K562 (cell line): ENCODE results near the gene CTNNBL1. TPM values are rescaled to one million over a fixed set of nuclear protein-coding genes. Genes with fewer than 3 reads are reported as not detected.

ENCODE experiments used
- ATAC-seq: fragments of 200-7000 bp; cut with Tn5 transposase; 3 replicates; pipeline ENCODE4 v1.9.1; 2020; ENCODE audit warnings: moderate library complexity
- BruUV-seq: library from RNA; stranded (reverse); fragments of 400-500 nt; replicated peaks from 2 replicates; lab custom pipeline; 2021; lab: Mats Ljungman, UMichigan
- CTCF ChIA-PET: fragments of 300-600 bp; formaldehyde crosslinking; extraction: SDS; loops from one replicate; lab custom pipeline; 2021; ENCODE audit warnings: low intra/inter-chr PET ratio; lab: Yijun Ruan, JAX
- POLR2A ChIA-PET: fragments of 300-600, 350-650 bp; sonication (Branson Sonifier 250); formaldehyde crosslinking; extraction: SDS; loops from one replicate; lab custom pipeline; 2021; ENCODE audit warnings: antibody characterized with exemption, inconsistent platforms; lab: Yijun Ruan, JAX
- DNase-seq, 4 experiments: peaks; one replicate each; pipeline versions ENCODE4 v3.0.0 to v3.0.0-alpha.2; 2011 to 2018; ENCODE audit warnings: low spot score in 3 of 4, mixed read lengths in 3 of 4; ENCODE audit errors: extremely low read depth in 1 of 4
- FAIRE-seq: peaks from 2 replicates; lab custom pipeline; 2011; peaks lifted over from hg19 to GRCh38; lab: Jason Lieb, UNC
- H2AFZ ChIP-seq: 2 replicates; pipeline ENCODE4 v1.6.0; 2011; ENCODE audit warnings: low read depth, low read length, control low read depth, inconsistent platforms
- H3K27ac ChIP-seq: fragments of 200-600 bp; 3 replicates; pipeline ENCODE4 v1.8.0; 2011; ENCODE audit warnings: low read depth, mild to moderate bottlenecking, control low read depth, inconsistent platforms, low read length, moderate library complexity, mixed read lengths; ENCODE audit errors: extremely low read depth
- H3K27me3 ChIP-seq, 2 experiments: fragments of 300-600 bp in 1 of 2; 2 replicates in 1 of 2; 3 replicates in 1 of 2; pipeline versions ENCODE4 v1.6.0 to v1.8.0; 2011; ENCODE audit warnings: inconsistent platforms in 2 of 2, low read length in 2 of 2, mild to moderate bottlenecking in 1 of 2, mixed read lengths in 1 of 2, moderate library complexity in 1 of 2; ENCODE audit not compliant: control insufficient read depth in 2 of 2, insufficient read depth in 2 of 2
- H3K36me3 ChIP-seq: fragments of 300-600 bp; 3 replicates; pipeline ENCODE4 v1.8.0; 2011; ENCODE audit warnings: mild to moderate bottlenecking, low read length, inconsistent platforms; ENCODE audit not compliant: control insufficient read depth, insufficient read depth
- H3K4me1 ChIP-seq, 2 experiments: fragments of 200-600 bp in 1 of 2; replicated peaks in 1 of 2; 2 replicates in 1 of 2; 3 replicates in 1 of 2; pipeline versions ENCODE4 v1.5.1 to v1.8.0; 2011; ENCODE audit warnings: inconsistent platforms in 2 of 2, low read length in 2 of 2, mild to moderate bottlenecking in 1 of 2, mixed read lengths in 1 of 2, moderate library complexity in 1 of 2; ENCODE audit not compliant: control insufficient read depth in 2 of 2, insufficient read depth in 2 of 2
- H3K4me2 ChIP-seq: 2 replicates; pipeline ENCODE4 v1.6.1; 2011; ENCODE audit warnings: low read length, control low read depth, inconsistent platforms, mixed read lengths; ENCODE audit not compliant: insufficient read depth
- H3K4me3 ChIP-seq: fragments of 200-600 bp; sonication (generic), shearing (Covaris generic); 2 replicates; pipeline ENCODE4 v1.5.1; 2016; ENCODE audit warnings: control low read depth, inconsistent platforms
- H3K79me2 ChIP-seq: fragments of 200-600 bp; 3 replicates; pipeline ENCODE4 v1.8.0; 2011; ENCODE audit warnings: low read length, inconsistent platforms; ENCODE audit not compliant: control insufficient read depth, insufficient read depth
- H3K9ac ChIP-seq, 2 experiments: 2 replicates each; pipeline versions ENCODE4 v1.6.0 to v1.6.1; 2011; ENCODE audit warnings: low read depth in 2 of 2, low read length in 2 of 2, control low read depth in 1 of 2, inconsistent platforms in 1 of 2, mild to moderate bottlenecking in 1 of 2, mixed read lengths in 1 of 2; ENCODE audit not compliant: insufficient read depth in 1 of 2
- H3K9me1 ChIP-seq: one replicate; pipeline ENCODE4 v1.6.0; 2011; ENCODE audit warnings: inconsistent platforms, mild to moderate bottlenecking, low read length, moderate library complexity; ENCODE audit not compliant: control insufficient read depth, insufficient read depth
- H3K9me3 ChIP-seq: replicated peaks from 2 replicates; pipeline ENCODE4 v1.5.1; 2011; ENCODE audit warnings: low read depth, low read length, inconsistent platforms; ENCODE audit not compliant: control insufficient read depth, insufficient read depth
- H4K20me1 ChIP-seq: replicated peaks from 2 replicates; pipeline ENCODE4 v1.6.1; 2011; ENCODE audit warnings: low read length, inconsistent platforms, mixed read lengths; ENCODE audit not compliant: control insufficient read depth, insufficient read depth
- BMI1 ChIP-seq: fragments of 150-350 bp; IDR thresholded peaks from 2 replicates; pipeline ENCODE4 v1.6.1; 2014; ENCODE audit warnings: low read length
- HNRNPK ChIP-seq: fragments of 200-400 bp; formaldehyde crosslinking; IDR thresholded peaks from one replicate; pipeline ENCODE4 v1.6.1; 2018; ENCODE audit warnings: mild to moderate bottlenecking, low read depth, low read length; ENCODE audit not compliant: poor library complexity, severe bottlenecking
- MEF2D ChIP-seq: conservative IDR thresholded peaks from 2 replicates; pipeline ENCODE4 v1.6.1; 2016; ENCODE audit warnings: low read depth, missing genetic modification characterization, missing compliant biosample characterization
- PPARD ChIP-seq: fragments of 250-450 bp; sonication (Bioruptor Pico); IDR thresholded peaks from 2 replicates; pipeline ENCODE4 v1.8.0; 2022; ENCODE audit warnings: inconsistent platforms, mild to moderate bottlenecking, moderate library complexity
- PRPF4 ChIP-seq: fragments of 200-400 bp; formaldehyde crosslinking; IDR thresholded peaks from one replicate; pipeline ENCODE4 v1.6.1; 2017; ENCODE audit warnings: low read length, low read depth, mild to moderate bottlenecking; ENCODE audit not compliant: insufficient read depth, poor library complexity, severe bottlenecking
- SMARCA5 ChIP-seq: fragments of 450-650 bp; IDR thresholded peaks from 2 replicates; pipeline ENCODE4 v1.6.1; 2016
- ZKSCAN8 ChIP-seq: fragments of 200-800 bp; sonication (Bioruptor generic); IDR thresholded peaks from 2 replicates; pipeline ENCODE4 v1.6.1; 2016; ENCODE audit warnings: missing genetic modification characterization, missing compliant biosample characterization
- ZNF197 ChIP-seq: fragments of 200-800 bp; sonication (Bioruptor generic); IDR thresholded peaks from 2 replicates; pipeline ENCODE4 v1.6.1; 2016; ENCODE audit warnings: low read depth, missing genetic modification characterization, missing compliant biosample characterization
- ZNF318 ChIP-seq, 2 experiments: fragments of 450-650 bp; IDR thresholded peaks; 2 replicates each; pipeline ENCODE4 v1.6.1; 2016; ENCODE audit warnings: mild to moderate bottlenecking in 2 of 2, borderline replicate concordance in 1 of 2, low read depth in 1 of 2, moderate library complexity in 1 of 2
- ZNF583 ChIP-seq: fragments of 250-450 bp; sonication (Bioruptor Pico); IDR thresholded peaks from 2 replicates; pipeline ENCODE4 v1.4.0; 2020
- WGBS: fragments of 100-300 bp; shearing (Covaris generic); methylation state at CpG from one replicate; pipeline ENCODE4 v1.1.6; 2016; ENCODE audit warnings: low coverage, mixed read lengths; ENCODE audit not compliant: insufficient coverage; ENCODE audit errors: missing lambda C conversion rate; 5-methylcytosine and 5-hydroxymethylcytosine counted together
- in situ Hi-C: fragments of 300-500 bp; cut with MboI; formaldehyde crosslinking; loops from 4 replicates; pipeline ENCODE4 v1.15.0; 2018; ENCODE audit warnings: inconsistent platforms, mixed read lengths
- intact Hi-C: fragments of 100-400 bp; cut with micrococcal nuclease; formaldehyde crosslinking; loops from 2 replicates; pipeline ENCODE4 v1.14.2; 2022
- polyA plus RNA-seq, 8 experiments: library from polyadenylated mRNA; depleted of rRNA in 4 of 8; stranded (reverse) in 5 of 8; unstranded in 3 of 8; fragments of >200 nt; fragmentation: Nextera tagmentation in 2 of 8; fragmentation: Illumina TruSeq in 1 of 8; extraction: Ambion mirVana in 2 of 8; extraction: Trizol in 1 of 8; gene quantifications; 2 replicates each; pipeline versions ENCODE4 v1.2.1 to v1.2.3, GENCODE V29; 2011 to 2014; ENCODE audit warnings: inconsistent platforms in 1 of 8, missing spikeins in 1 of 8
- total RNA-seq, 7 experiments: library from RNA; depleted of rRNA in 6 of 7; stranded (reverse); fragments of >200 nt in 6 of 7; fragmentation: Illumina TruSeq in 2 of 7; extraction: Trizol in 2 of 7; gene quantifications; 2 replicates each; pipeline versions ENCODE4 v1.2.1 to v1.2.3, GENCODE V29; 2011 to 2021; ENCODE audit warnings: low replicate concordance in 1 of 7
- TF ChIP-seq, protein P1 (sequence below): fragments of 450-650 bp; IDR thresholded peaks from 2 replicates; pipeline ENCODE4 v1.7.1; 2018; ENCODE audit warnings: mild to moderate bottlenecking, low read depth; ENCODE audit not compliant: partially characterized antibody

Gene CTNNBL1
- total and polyA plus RNA-seq, 9 of the 15 experiments (the other 6 are each of a cell fraction or from before 2014, with no cell fraction given), result 32.4 to 85.6 (median 43.6) TPM

DNA sequence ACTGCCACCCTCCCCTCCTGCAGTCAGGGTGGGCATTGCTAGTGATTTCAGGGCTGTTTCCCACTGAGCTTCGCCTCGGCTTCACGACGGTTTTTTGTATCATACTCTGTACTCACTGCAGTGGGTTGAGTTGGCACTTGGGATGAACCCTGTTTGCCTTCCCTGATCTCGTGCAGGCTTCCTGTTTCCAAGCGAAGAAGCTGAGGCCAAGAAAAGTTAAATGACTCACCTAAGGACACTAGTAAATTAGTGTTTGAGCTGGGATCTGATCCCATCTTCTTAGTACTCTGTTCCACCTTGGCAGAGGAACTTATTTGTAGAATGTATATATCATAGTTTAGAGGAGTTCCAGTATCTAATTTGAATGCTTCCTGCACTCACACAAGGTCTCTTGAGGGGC, 158.8 kb downstream of the CTNNBL1 start:
- H3K27ac ChIP-seq, result no peak overlapping the region
- no peaks in the 10 kb centered on the region for H3K79me2 ChIP-seq
- in situ Hi-C loops (no loop called here), intact Hi-C loops (no loop called here)
- H3K9me3 ChIP-seq, result no peaks in the 10 kb centered on the region
- H3K36me3 ChIP-seq, result peaks cover 12% of the 10 kb centered on the region; the same call in 2 of the 3 replicates
- no peak overlapping the region for H3K4me3 ChIP-seq
- H2AFZ ChIP-seq, result no peak overlapping the region
- ATAC-seq (no peak), DNase-seq (no peak), FAIRE-seq (no peak)
- no peak overlapping the region for H3K4me2 ChIP-seq
- WGBS, result 73% methylated on average over 6 of the region's 6 CpGs
- H3K9ac ChIP-seq, result no peak overlapping the region
- no peaks in the 10 kb centered on the region for H4K20me1 ChIP-seq
- no TSS peak for BruUV-seq
- no peaks in the 10 kb centered on the region for H3K27me3 ChIP-seq
- peaks cover 4% of the 10 kb centered on the region for H3K9me1 ChIP-seq
- POLR2A ChIA-PET, result no interaction called here
- CTCF ChIA-PET, result no interaction called here
- H3K4me1 ChIP-seq, result peaks cover 10 to 22% of the 10 kb centered on the region in 2 experiments; a peak in 4 of 5 replicates
- no peak for TF ChIP-seq ZNF197 (CRISPR knock-in tag)
- TF ChIP-seq, protein P1, sequence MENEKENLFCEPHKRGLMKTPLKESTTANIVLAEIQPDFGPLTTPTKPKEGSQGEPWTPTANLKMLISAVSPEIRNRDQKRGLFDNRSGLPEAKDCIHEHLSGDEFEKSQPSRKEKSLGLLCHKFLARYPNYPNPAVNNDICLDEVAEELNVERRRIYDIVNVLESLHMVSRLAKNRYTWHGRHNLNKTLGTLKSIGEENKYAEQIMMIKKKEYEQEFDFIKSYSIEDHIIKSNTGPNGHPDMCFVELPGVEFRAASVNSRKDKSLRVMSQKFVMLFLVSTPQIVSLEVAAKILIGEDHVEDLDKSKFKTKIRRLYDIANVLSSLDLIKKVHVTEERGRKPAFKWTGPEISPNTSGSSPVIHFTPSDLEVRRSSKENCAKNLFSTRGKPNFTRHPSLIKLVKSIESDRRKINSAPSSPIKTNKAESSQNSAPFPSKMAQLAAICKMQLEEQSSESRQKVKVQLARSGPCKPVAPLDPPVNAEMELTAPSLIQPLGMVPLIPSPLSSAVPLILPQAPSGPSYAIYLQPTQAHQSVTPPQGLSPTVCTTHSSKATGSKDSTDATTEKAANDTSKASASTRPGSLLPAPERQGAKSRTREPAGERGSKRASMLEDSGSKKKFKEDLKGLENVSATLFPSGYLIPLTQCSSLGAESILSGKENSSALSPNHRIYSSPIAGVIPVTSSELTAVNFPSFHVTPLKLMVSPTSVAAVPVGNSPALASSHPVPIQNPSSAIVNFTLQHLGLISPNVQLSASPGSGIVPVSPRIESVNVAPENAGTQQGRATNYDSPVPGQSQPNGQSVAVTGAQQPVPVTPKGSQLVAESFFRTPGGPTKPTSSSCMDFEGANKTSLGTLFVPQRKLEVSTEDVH, result no peak
- no peak for TF ChIP-seq BMI1
- no peak for TF ChIP-seq MEF2D
- no peak for TF ChIP-seq ZKSCAN8 (CRISPR knock-in tag)
- TF ChIP-seq PRPF4, result no peak
- TF ChIP-seq ZNF583 (CRISPR knock-in tag), result no peak
- no peak for TF ChIP-seq SMARCA5
- no peak for TF ChIP-seq PPARD (CRISPR knock-in tag)
- no peak for TF ChIP-seq HNRNPK
- no peak for TF ChIP-seq ZNF318 (IDR thresholded peaks at IDR 0.05; ENCODE audit: borderline replicate concordance in 1 of 2, low read depth in 1 of 2)
